Stimulated activated CD4-positive, alpha-beta T cell treated with anti-CD3 and anti-CD28 coated beads, Interleukin-2, amount 100 ng/mL, for 24 hours (primary cell): ENCODE measurements around the gene EEF1AKMT2.
"Not testable (repeated sequence)": the region's sequence is repeated elsewhere in the genome, so short reads cannot be mapped to it uniquely, and the experiment has no call there.

Experiments used
- DNase-seq, 2 donors: peaks; one replicate each; pipeline ENCODE4 v3.0.0-alpha.2; 2020

The EEF1AKMT2 gene

GRCh38 chr10:124791547-124792348 lies at the start of gene EEF1AKMT2:
EEF1AKMT2 (minus strand) TSS chr10:124791887; CDS start chr10:124791833, 54 bp downstream.
- DNase-seq: peak; percentile 85 to 86

- DNase-seq: no peak
These were observed 46.0 kb upstream of the EEF1AKMT2 start for GRCh38 chr10:124837687-124838086.

- no peak for DNase-seq
These were observed 39.4 kb upstream of the EEF1AKMT2 start for GRCh38 chr10:124831116-124831515.

GRCh38 chr10:124830445-124830844 lies 38.8 kb upstream of the EEF1AKMT2 start:
- DNase-seq: no peak

GRCh38 chr10:124829447-124830115 lies 37.9 kb upstream of the EEF1AKMT2 start:
- no peak for DNase-seq

- DNase-seq: no peak
These were observed 35.8 kb upstream of the EEF1AKMT2 start for GRCh38 chr10:124827474-124827873.

- DNase-seq: no peak
These were observed 34.6 kb upstream of the EEF1AKMT2 start for GRCh38 chr10:124826262-124826661.

- DNase-seq: no peak
These were observed 34.0 kb upstream of the EEF1AKMT2 start for GRCh38 chr10:124825702-124826101.

GRCh38 chr10:124824932-124825331 lies 33.2 kb upstream of the EEF1AKMT2 start:
- not testable (repeated sequence) for DNase-seq

- DNase-seq: no peak
These were observed 32.8 kb upstream of the EEF1AKMT2 start for GRCh38 chr10:124824507-124824906.

- no peak for DNase-seq
These were observed 29.8 kb upstream of the EEF1AKMT2 start for GRCh38 chr10:124821520-124821919.

- no peak for DNase-seq
These were observed 28.4 kb upstream of the EEF1AKMT2 start for GRCh38 chr10:124820121-124820520.

GRCh38 chr10:124802313-124802675 lies 10.6 kb upstream of the EEF1AKMT2 start:
- no peak for DNase-seq

- no peak for DNase-seq
These were observed 7.5 kb upstream of the EEF1AKMT2 start for GRCh38 chr10:124799211-124799610.

- DNase-seq: no peak
These were observed 7.1 kb upstream of the EEF1AKMT2 start for GRCh38 chr10:124798781-124799180.

- no peak for DNase-seq
These were observed 6.7 kb upstream of the EEF1AKMT2 start for GRCh38 chr10:124798364-124798763.

GRCh38 chr10:124792998-124793352 lies 1.3 kb upstream of the EEF1AKMT2 start:
- DNase-seq: no peak

GRCh38 chr10:124782900-124783299 lies 8.8 kb downstream of the EEF1AKMT2 start:
- DNase-seq: not testable (repeated sequence)

- no peak for DNase-seq
These were observed 22.9 kb downstream of the EEF1AKMT2 start for GRCh38 chr10:124768791-124769190.

GRCh38 chr10:124765256-124765655 lies 26.4 kb downstream of the EEF1AKMT2 start:
- DNase-seq: no peak

GRCh38 chr10:124763267-124763666 lies 28.4 kb downstream of the EEF1AKMT2 start:
- no peak for DNase-seq

GRCh38 chr10:124762281-124762680 lies 29.4 kb downstream of the EEF1AKMT2 start:
- DNase-seq: no peak

GRCh38 chr10:124756156-124756903 lies 35.4 kb downstream of the EEF1AKMT2 start:
- no peak for DNase-seq

GRCh38 chr10:124755581-124755980 lies 36.1 kb downstream of the EEF1AKMT2 start:
- DNase-seq: no peak
